ENCODE results near the gene RABAC1. TPM values are rescaled to one million over a fixed set of nuclear protein-coding genes. Genes with fewer than 3 reads are reported as not detected.

The RABAC1 gene
- total and polyA plus RNA-seq, 2 of the 13 experiments (the other 11 are each of a cell fraction or from before 2014, with no cell fraction given): 37.4 to 74.0 TPM

- TF ChIP-seq HNF1A (IDR thresholded peaks at IDR 0.05; ENCODE audit: low read depth) (no peak), HNF1A (CRISPR knock-in tag; IDR thresholded peaks at IDR 0.05; ENCODE audit: borderline replicate concordance) (no peak), ZNF263 (CRISPR knock-in tag; IDR thresholded peaks at IDR 0.05) (no peak), RNF2 (conservative IDR thresholded peaks at IDR 0.05; ENCODE audit: low read depth) (no peak)
Measured at GRCh38 chr19:41925208-41926003, 33.7 kb downstream of the RABAC1 start (continued).

- Histone ChIP-seq H2AFZ (ENCODE audit: low read length) (no peak overlapping the region), H3K9ac (ENCODE audit: insufficient read depth, low read depth, low read length) (no peak overlapping the region), H3K79me2 (ENCODE audit: insufficient read depth, low read length) (no peaks in the 10 kb centered on the region), H3K27me3 (ENCODE audit: control insufficient read depth in 1 of 2, insufficient read depth in 2 of 2, low read length in 2 of 2) (peaks cover 7 to 70% of the 10 kb centered on the region in 2 experiments), H3K36me3 (replicated peaks in 1 of 2; ENCODE audit: control insufficient read depth in 1 of 2, insufficient read depth in 2 of 2, low read length in 2 of 2) (no peaks in the 10 kb centered on the region), H3K9me3 (ENCODE audit: low read length) (no peaks in the 10 kb centered on the region), H3K4me2 (ENCODE audit: low read depth, low read length) (no peak overlapping the region), H3K27ac (ENCODE audit: extremely low read length, insufficient read depth, low read length) (no peak overlapping the region), H4K20me1 (ENCODE audit: insufficient read depth, low read length) (no peaks in the 10 kb centered on the region), H3K4me3 (replicated peaks in 1 of 3; ENCODE audit: insufficient read depth in 1 of 3, low read depth in 2 of 3, low read length in 3 of 3) (no peak overlapping the region), H3K4me1 (ENCODE audit: insufficient read depth, low read length) (peaks cover 9% of the 10 kb centered on the region)
- ATAC-seq (no peak), DNase-seq (ENCODE audit: low spot score) (no peak), FAIRE-seq (no peak)
- 17% methylated on average over 13 of the region's 13 CpGs for WGBS (ENCODE audit: low lambda C conversion rate)
- no TSS peak for BruUV-seq (replicated peaks)
- ChIA-PET CTCF (ENCODE audit: low intra/inter-chr PET ratio, low total read pairs) (no interaction called here), POLR2A (no interaction called here)
- intact Hi-C loops (cut with micrococcal nuclease; ENCODE audit: unreplicated experiment) (no loop called here), in situ Hi-C loops (cut with HindIII; ENCODE audit: extremely low pct_ligation_motif_present, low pct_unique_long_range_greater_than_20kb) (no loop called here)
- peak; percentile 83 for TF ChIP-seq ZNF629 (CRISPR knock-in tag; conservative IDR thresholded peaks at IDR 0.05)
- no peak for TF ChIP-seq DNMT1 (CRISPR knock-in tag; IDR thresholded peaks at IDR 0.05)
- no peak for TF ChIP-seq TGIF2 (CRISPR knock-in tag; IDR thresholded peaks at IDR 0.05)
- TF ChIP-seq MNT (IDR thresholded peaks at IDR 0.05): peak; percentile 99
Measured at GRCh38 chr19:41924151-41925145, 34.7 kb downstream of the RABAC1 start.

Measured in HepG2 (cell line).